D721Med (cell line): ENCODE data around the gene LYRM4.

Source experiments
- DNase-seq: peaks from one replicate; pipeline ENCODE4 v3.0.0; 2011; ENCODE audit warnings: low spot score; ENCODE audit not compliant: insufficient read length
- FAIRE-seq: peaks from 2 replicates; lab custom pipeline; 2011; peaks lifted over from hg19 to GRCh38; lab: Jason Lieb, UNC
- TF ChIP-seq, protein P1 (sequence below): IDR thresholded peaks from 2 replicates; pipeline ENCODE4 v1.5.1; 2012; ENCODE audit warnings: mild to moderate bottlenecking, control low read depth; ENCODE audit not compliant: insufficient read depth; ENCODE audit errors: missing control alignments

Gene LYRM4

GRCh38 chr6:5094327-5094726 lies 166.4 kb downstream of the LYRM4 start:
- DNase-seq, result no peak
- no peak for FAIRE-seq
- TF ChIP-seq, protein P1, sequence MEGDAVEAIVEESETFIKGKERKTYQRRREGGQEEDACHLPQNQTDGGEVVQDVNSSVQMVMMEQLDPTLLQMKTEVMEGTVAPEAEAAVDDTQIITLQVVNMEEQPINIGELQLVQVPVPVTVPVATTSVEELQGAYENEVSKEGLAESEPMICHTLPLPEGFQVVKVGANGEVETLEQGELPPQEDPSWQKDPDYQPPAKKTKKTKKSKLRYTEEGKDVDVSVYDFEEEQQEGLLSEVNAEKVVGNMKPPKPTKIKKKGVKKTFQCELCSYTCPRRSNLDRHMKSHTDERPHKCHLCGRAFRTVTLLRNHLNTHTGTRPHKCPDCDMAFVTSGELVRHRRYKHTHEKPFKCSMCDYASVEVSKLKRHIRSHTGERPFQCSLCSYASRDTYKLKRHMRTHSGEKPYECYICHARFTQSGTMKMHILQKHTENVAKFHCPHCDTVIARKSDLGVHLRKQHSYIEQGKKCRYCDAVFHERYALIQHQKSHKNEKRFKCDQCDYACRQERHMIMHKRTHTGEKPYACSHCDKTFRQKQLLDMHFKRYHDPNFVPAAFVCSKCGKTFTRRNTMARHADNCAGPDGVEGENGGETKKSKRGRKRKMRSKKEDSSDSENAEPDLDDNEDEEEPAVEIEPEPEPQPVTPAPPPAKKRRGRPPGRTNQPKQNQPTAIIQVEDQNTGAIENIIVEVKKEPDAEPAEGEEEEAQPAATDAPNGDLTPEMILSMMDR, result no peak

DNA sequence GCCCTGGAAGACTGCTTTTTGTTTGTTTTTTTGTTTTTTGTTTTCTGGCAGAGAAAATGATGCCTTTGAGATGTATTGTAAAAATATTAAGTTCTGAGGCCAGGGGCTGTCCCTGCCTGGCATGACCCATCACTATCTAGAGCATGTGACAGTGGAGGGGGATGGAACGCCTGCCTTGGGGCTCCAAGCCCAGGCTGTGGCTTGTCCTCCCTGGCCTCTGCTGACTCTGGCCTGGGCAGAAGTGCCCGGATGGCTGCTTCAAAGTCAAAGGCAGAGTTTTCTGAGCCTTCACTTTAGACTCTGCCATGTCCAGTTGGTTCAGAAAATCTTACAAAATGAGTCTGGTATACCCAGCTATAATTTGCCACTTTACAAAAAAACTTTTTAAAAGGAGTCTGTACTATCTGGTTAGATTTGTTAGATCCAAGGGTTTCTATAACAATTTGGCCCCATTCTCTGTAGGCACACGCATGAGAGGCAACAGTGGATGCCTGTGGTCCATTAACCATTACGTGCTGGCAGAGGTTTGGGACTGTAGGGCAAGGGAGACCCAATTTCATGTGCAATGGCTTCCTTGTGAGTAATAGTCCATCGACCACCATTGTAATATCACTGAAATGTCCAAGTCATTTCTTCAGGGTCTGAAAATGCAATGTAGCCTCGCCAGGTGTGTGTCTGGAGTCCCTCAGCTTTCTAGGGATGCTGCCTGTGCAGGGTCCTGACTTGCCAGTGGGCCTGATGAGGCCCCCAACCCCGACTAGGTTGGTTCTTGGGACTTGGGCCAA lies 167.3 kb downstream of the LYRM4 start:
- FAIRE-seq, result no peak
- DNase-seq, result no peak
- TF ChIP-seq, protein P1, result no peak

DNA sequence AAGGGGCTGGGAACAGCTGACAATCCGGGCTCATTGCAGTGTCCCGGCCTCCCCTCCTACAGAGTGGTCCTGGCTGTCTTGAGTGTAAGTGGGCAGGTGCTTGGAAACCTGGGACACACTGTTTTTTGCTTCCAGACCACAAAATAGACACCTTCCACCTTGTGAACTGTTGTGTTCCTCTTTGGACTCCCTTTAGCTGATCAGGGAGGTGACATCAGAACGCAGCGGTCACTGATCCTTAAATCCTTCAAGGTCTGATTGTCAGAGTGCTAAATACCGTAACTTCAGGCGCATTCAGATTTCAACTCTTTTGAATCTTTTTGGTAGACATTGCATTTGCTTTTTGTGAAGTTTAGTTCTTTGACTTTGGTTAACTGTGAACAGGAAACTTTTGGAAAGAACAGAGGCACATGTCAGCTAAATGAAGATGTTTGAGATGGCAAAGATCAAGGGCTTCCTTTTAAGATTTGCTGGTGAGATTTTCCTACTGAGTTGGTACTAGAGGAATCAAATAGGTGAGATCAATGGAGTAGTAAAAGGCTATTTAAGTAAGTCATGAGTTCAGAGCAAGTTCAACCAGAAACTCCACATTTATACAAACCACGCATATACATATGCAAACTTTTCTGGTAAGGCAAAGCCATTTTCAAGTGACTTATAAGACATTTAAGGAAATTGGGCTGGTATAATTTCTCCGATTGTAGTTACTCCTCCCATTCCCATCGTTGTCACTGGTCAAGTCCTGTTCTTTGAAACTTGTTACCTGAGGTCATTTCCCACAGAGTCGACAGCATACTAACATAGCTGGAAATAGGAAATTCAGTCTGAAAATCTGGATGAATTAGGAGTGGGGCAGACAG lies 169.3 kb downstream of the LYRM4 start:
- FAIRE-seq (no peak), DNase-seq (no peak)

DNA sequence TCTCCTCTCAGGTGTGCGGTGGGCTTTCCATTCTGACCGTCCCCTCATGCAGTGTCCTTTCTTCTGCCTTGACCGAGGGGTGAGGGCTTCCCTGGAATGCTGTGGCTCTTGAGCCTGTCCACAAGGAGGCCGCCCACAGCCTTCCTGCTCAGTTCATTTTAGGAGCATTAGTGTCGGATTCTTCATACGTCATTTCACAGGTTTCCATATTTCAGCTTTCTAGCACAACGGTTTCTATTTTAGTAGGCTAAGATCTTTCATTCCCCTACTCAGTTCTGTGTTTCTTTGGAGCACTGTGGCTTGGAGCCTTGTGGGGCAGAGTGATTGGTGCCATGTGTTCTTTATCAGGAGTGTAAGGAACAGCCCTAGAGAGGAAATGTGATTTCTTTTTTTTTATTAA lies 170.1 kb downstream of the LYRM4 start:
- FAIRE-seq (no peak), DNase-seq (no peak)
- TF ChIP-seq, protein P1, result no peak

More for the DNA sequence above, 169.3 kb downstream of the LYRM4 start:
- TF ChIP-seq, protein P1, result no peak

GRCh38 chr6:5089481-5090438 lies 171.0 kb downstream of the LYRM4 start:
- no peak for FAIRE-seq
- DNase-seq, result no peak
- TF ChIP-seq, protein P1, result no peak

DNA sequence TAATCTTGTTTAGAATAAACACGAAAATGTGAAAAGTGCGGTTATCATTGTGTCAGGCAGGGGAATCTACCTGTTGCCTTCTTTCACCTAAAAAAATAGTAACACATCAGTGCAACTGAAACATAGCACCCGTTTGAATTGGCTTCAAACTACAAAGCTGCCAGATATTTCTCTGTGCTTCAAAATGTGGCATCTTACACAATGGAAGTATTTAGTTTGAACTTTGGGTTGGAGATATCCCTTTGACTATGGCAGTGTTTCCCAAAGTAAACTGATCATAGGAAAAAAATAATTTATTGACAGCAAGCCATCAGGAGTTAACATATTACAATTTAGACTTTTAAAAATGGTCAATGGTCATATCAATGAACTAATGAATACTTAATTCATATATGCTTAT lies 172.0 kb downstream of the LYRM4 start:
- DNase-seq (no peak), FAIRE-seq (no peak)
- TF ChIP-seq, protein P1, result no peak
